HepG2 (cell line): ENCODE results near the gene SLC34A3. TPM values are rescaled to one million over a fixed set of nuclear protein-coding genes. Genes with fewer than 3 reads are reported as not detected.

Experiments
- DBP ChIP-seq: sonication (generic); formaldehyde crosslinking; IDR thresholded peaks from 2 replicates; pipeline ENCODE4 v1.4.0; 2020; ENCODE audit warnings: missing genetic modification reagents; ENCODE audit errors: not compliant biosample characterization
- ETV5 ChIP-seq: IDR thresholded peaks from 2 replicates; pipeline ENCODE4 v1.6.1; 2018; ENCODE audit warnings: missing biosample characterization, missing genetic modification reagents, inconsistent platforms, borderline replicate concordance
- FOXP4 ChIP-seq: sonication (generic); formaldehyde crosslinking; IDR thresholded peaks from 2 replicates; pipeline ENCODE4 v1.4.0; 2020; ENCODE audit warnings: missing genetic modification reagents
- HNRNPLL ChIP-seq: fragments of 200-400 bp; formaldehyde crosslinking; IDR thresholded peaks from 2 replicates; pipeline ENCODE4 v1.6.1; 2017; ENCODE audit warnings: mild to moderate bottlenecking, low read depth, low read length; ENCODE audit not compliant: poor library complexity, severe bottlenecking
- KDM1A ChIP-seq: IDR thresholded peaks from 2 replicates; pipeline ENCODE4 v1.6.1; 2016; ENCODE audit warnings: missing compliant biosample characterization
- PATZ1 ChIP-seq: sonication (generic); formaldehyde crosslinking; IDR thresholded peaks from 2 replicates; pipeline ENCODE4 v1.4.0; 2020; ENCODE audit warnings: missing genetic modification reagents
- POGK ChIP-seq: sonication (generic); formaldehyde crosslinking; conservative IDR thresholded peaks from 2 replicates; pipeline ENCODE4 v1.8.0; 2022; ENCODE audit warnings: mild to moderate bottlenecking, moderate library complexity, missing genetic modification reagents
- SPEN ChIP-seq: sonication (generic); formaldehyde crosslinking; IDR thresholded peaks from 2 replicates; pipeline ENCODE4 v1.5.1; 2020; ENCODE audit warnings: low read depth, mild to moderate bottlenecking, missing genetic modification reagents
- SYNCRIP ChIP-seq: fragments of 200-400 bp; formaldehyde crosslinking; IDR thresholded peaks from 2 replicates; pipeline ENCODE4 v1.6.1; 2018; ENCODE audit warnings: mild to moderate bottlenecking, low read depth, low read length; ENCODE audit not compliant: insufficient read depth
- TAF1 ChIP-seq: sonication (generic); formaldehyde crosslinking; IDR thresholded peaks from 2 replicates; pipeline ENCODE4 v1.4.0; 2020; ENCODE audit warnings: missing genetic modification reagents
- TFDP1 ChIP-seq: IDR thresholded peaks from 2 replicates; pipeline ENCODE4 v1.6.1; 2016; ENCODE audit warnings: missing compliant biosample characterization, missing genetic modification reagents, borderline replicate concordance
- ZBTB21 ChIP-seq: sonication (generic); formaldehyde crosslinking; IDR thresholded peaks from 2 replicates; pipeline ENCODE4 v1.4.0; 2020; ENCODE audit warnings: missing genetic modification reagents
- ZFP91 ChIP-seq: sonication (generic); formaldehyde crosslinking; IDR thresholded peaks from 2 replicates; pipeline ENCODE4 v1.9.0; 2022; ENCODE audit warnings: missing genetic modification reagents, mild to moderate bottlenecking, borderline replicate concordance
- ZNF121 ChIP-seq: sonication (generic); formaldehyde crosslinking; IDR thresholded peaks from 2 replicates; pipeline ENCODE4 v1.5.0; 2020; ENCODE audit warnings: mild to moderate bottlenecking, missing genetic modification reagents
- ZNF264 ChIP-seq: sonication (generic); formaldehyde crosslinking; IDR thresholded peaks from 2 replicates; pipeline ENCODE4 v1.4.0; 2020; ENCODE audit warnings: missing genetic modification reagents
- ZNF296 ChIP-seq: sonication (generic); formaldehyde crosslinking; conservative IDR thresholded peaks from 2 replicates; pipeline ENCODE4 v1.5.0; 2020; ENCODE audit warnings: mild to moderate bottlenecking, missing genetic modification reagents
- ZNF850 ChIP-seq: sonication (generic); formaldehyde crosslinking; conservative IDR thresholded peaks from 2 replicates; pipeline ENCODE4 v1.9.0; 2021; ENCODE audit warnings: mild to moderate bottlenecking, missing genetic modification reagents
- polyA plus RNA-seq, 8 experiments: library from polyadenylated mRNA; depleted of rRNA in 3 of 8; stranded (reverse) in 7 of 8; unstranded in 1 of 8; fragments of >200 nt; fragmentation: Illumina TruSeq in 4 of 8; extraction: Trizol in 4 of 8; gene quantifications; 2 replicates each; pipeline versions ENCODE4 v1.2.1 to v1.2.3, GENCODE V29; 2011 to 2016; ENCODE audit warnings: low read depth in 4 of 8, missing spikeins in 1 of 8, mixed read lengths in 1 of 8; ENCODE audit not compliant: insufficient read depth in 1 of 8
- total RNA-seq, 5 experiments: library from RNA; depleted of rRNA; stranded (reverse); fragments of >200 nt; fragmentation: Illumina TruSeq; extraction: Trizol; gene quantifications; 2 replicates each; pipeline ENCODE4 v1.2.3, GENCODE V29; 2016; ENCODE audit warnings: low read depth in 1 of 5

Gene SLC34A3
- total and polyA plus RNA-seq, 2 of the 13 experiments (the other 11 are each of a cell fraction or from before 2014, with no cell fraction given) = 0.07 to 1.0 TPM

- peak; percentile 89 for TF ChIP-seq POGK (CRISPR knock-in tag)
- TF ChIP-seq ZBTB21 (CRISPR knock-in tag) = no peak; the same call in 1 of the 2 replicates
- TF ChIP-seq ETV5 (CRISPR knock-in tag) = peak; percentile 25; the same call in 1 of the 2 replicates
- TF ChIP-seq PATZ1 (CRISPR knock-in tag) = peak; percentile 74
- peak; percentile 11; the same call in 1 of the 2 replicates for TF ChIP-seq TAF1 (CRISPR knock-in tag)
- TF ChIP-seq FOXP4 (CRISPR knock-in tag) = no peak; the same call in 1 of the 2 replicates
- TF ChIP-seq SYNCRIP = no peak
- TF ChIP-seq TFDP1 = peak; percentile 84
- TF ChIP-seq ZNF264 (CRISPR knock-in tag) = peak; percentile 82; the same call in 1 of the 2 replicates
- peak; percentile 83; the same call in 1 of the 2 replicates for TF ChIP-seq ZFP91
- TF ChIP-seq ZNF296 (CRISPR knock-in tag) = peak; percentile 57; the same call in 1 of the 2 replicates
- peak; percentile 93 for TF ChIP-seq HNRNPLL
- no peak; the same call in 1 of the 2 replicates for TF ChIP-seq ZNF850
- TF ChIP-seq SPEN (CRISPR knock-in tag) = peak; percentile 78; the same call in 1 of the 2 replicates
- TF ChIP-seq KDM1A = no peak
- peak; percentile 40 for TF ChIP-seq DBP (CRISPR knock-in tag)
- TF ChIP-seq ZNF121 = 0 out of 2 replicates have a peak, but pooled peaks have one; percentile 62
Measured at GRCh38 chr9:137240318-137240840, 9.7 kb downstream of the SLC34A3 start (continued).
